Breast epithelium (tissue), 3 donors: ENCODE results near the gene MCAM.

Experiments used
- CTCF ChIP-seq, 3 donors: fragments of 450-650 bp; IDR thresholded peaks; one replicate each; pipeline ENCODE4 v1.5.1; 2016 to 2017; ENCODE audit warnings: antibody characterized with exemption in 3 of 3, mild to moderate bottlenecking in 3 of 3, moderate library complexity in 3 of 3
- POLR2A ChIP-seq: fragments of 450-650 bp; IDR thresholded peaks from one replicate; pipeline ENCODE4 v1.6.1; 2016; ENCODE audit warnings: antibody characterized with exemption, mild to moderate bottlenecking, moderate library complexity

- TF ChIP-seq CTCF (IDR thresholded peaks at IDR 0.05): no peak
- no peak for TF ChIP-seq POLR2A
Measured at GRCh38 chr11:119347940-119348605, 31.1 kb upstream of the MCAM start.
